NT2/D1 (cell line): Measurements from ENCODE around the gene CCL24.
"Not testable (repeated sequence)": the region's sequence is repeated elsewhere in the genome, so short reads cannot be mapped to it uniquely, and the experiment has no call there.

Experiments used
- SUZ12 ChIP-seq: IDR thresholded peaks from 2 replicates; pipeline ENCODE4 v1.6.1; 2011; ENCODE audit not compliant: insufficient read length, insufficient read depth; ENCODE audit errors: extremely low read depth
- YY1 ChIP-seq: IDR thresholded peaks from 2 replicates; pipeline ENCODE4 v1.6.1; 2011; ENCODE audit not compliant: insufficient read length, insufficient read depth
- ZNF274 ChIP-seq: IDR thresholded peaks from 2 replicates; pipeline ENCODE4 v1.6.1; 2011; ENCODE audit warnings: mild to moderate bottlenecking, low read depth, low read length

DNA sequence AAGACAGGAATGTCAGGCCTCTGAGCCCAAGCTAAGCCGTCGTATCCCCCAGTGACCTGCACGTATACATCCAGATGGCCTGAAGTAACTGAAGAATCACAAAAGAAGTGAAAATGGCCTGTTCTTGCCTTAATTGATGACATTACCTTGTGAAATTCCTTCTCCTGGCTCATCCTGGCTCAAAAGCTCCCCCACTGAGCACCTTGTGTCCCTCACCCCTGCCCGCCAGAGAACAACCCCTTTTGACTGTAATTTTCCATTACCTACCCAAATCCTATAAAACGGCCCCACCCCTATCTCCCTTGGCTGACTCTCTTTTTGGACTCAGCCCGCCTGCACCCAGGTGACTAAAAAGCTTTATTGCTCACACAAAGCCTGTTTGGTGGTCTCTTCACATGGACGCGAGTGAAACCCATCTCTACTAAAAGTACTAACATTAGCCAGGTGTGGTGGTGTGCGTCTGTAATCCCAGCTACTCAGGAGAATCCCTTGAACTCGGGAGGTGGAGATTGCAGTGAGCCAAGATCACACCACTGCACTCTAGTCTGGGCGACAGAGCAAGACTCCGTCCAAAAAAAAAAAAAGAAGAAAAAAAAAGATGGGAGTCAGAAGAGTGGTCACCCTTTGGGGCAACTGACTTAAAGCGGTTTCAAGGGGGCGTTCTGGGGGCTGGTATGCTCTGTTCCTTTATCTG lies 25.3 kb downstream of the CCL24 start:
- not testable (repeated sequence) for TF ChIP-seq ZNF274, YY1, SUZ12
